NB4 (cell line): Measurements from ENCODE around the gene SMTN.

Experiments
- CTCF ChIP-seq: IDR thresholded peaks from one replicate; pipeline ENCODE4 v1.5.1; 2012; ENCODE audit warnings: low read depth, low read length
- MAX ChIP-seq: IDR thresholded peaks from 2 replicates; pipeline ENCODE4 v1.6.1; 2011; ENCODE audit warnings: low read depth, low read length
- POLR2A ChIP-seq: IDR thresholded peaks from 2 replicates; pipeline ENCODE4 v1.6.1; 2011; ENCODE audit warnings: mild to moderate bottlenecking; ENCODE audit not compliant: insufficient read length; ENCODE audit errors: extremely low read depth

DNA sequence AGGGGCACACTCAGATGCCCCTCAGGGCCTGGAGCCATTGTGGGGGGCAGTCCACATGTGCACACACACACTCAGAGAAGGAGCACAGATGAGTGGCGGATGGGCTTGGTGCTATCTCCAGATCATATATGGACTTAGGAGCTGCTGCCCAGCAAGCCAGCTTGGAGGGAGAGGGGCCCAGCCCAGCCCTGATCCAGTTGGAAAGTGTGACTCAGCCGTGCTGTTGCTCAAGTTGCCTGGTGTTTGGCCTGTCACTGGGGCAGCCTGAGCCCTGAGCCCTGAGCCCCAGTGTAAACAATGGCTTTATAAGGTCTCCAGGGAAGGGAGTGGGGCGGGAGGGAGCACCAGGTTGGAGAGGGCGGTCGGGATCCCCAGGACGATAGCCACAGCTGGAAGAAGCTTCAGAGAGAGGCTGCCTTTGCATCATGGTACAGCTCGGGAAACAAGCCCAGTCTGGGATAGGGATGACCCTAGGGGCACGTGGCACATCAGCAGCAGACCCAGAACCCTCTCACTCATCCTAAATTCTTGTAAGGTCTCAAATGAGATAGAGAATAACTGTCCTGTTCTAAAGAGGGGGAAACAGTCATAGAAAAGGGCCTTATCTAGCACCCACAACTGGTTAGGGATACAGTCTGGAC, 21.4 kb downstream of the SMTN start:
- TF ChIP-seq CTCF, result no peak
- no peak for TF ChIP-seq POLR2A
- TF ChIP-seq MAX, result no peak
